NCI-H2081 (cell line): ENCODE measurements around the gene TMEM123.

ENCODE experiments used
- DNase-seq, 2 experiments: peaks; one replicate each; lab custom pipeline; 2025; lab: John Stamatoyannopoulos, UW

Gene TMEM123, protein sequence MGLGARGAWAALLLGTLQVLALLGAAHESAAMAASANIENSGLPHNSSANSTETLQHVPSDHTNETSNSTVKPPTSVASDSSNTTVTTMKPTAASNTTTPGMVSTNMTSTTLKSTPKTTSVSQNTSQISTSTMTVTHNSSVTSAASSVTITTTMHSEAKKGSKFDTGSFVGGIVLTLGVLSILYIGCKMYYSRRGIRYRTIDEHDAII

DNA sequence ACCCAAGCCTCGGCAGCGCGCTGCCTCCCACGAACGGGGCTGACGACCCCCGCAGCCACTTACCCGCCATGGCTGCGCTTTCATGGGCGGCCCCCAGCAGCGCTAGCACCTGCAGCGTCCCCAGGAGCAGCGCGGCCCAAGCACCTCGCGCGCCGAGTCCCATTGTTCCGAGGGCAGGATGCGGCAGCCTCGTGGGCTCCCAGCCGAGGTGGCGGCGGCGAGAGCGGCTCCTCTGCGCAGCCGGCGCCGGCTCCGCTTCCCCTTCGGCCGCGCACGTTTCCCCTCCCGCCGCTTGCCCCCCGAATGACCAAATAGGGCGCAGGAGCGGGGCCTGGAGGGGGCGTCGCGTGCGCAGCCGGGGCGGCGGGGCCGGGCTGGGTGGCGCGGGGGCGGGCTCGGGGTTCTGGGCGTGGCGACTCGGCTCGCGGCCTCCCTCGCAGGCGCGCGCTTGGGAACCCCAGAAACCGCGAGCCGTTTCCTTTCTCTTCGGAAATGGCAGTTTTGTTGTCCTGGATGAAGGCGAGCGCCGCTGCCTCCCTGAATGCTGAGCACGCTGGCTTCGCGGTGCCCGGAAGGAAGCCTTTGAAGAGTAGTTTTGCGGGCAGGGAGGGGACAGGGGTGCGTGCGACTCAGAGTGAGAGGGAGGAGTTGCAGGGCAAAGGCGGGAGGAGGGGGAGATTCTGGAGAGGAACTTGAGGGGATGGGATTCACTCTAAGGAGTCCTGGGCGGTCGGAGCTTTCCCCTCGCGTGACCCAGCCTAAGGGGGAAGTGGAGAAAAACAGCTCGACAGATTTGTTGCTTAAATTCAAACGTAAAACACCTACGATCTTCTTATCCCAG, at the start of gene TMEM123:
TMEM123 (minus strand) TSS at position 305 of the 841 bp plus-strand sequence; CDS start at position 163, 142 bp downstream.
- DNase-seq = peak; percentile 66 to 82

DNA sequence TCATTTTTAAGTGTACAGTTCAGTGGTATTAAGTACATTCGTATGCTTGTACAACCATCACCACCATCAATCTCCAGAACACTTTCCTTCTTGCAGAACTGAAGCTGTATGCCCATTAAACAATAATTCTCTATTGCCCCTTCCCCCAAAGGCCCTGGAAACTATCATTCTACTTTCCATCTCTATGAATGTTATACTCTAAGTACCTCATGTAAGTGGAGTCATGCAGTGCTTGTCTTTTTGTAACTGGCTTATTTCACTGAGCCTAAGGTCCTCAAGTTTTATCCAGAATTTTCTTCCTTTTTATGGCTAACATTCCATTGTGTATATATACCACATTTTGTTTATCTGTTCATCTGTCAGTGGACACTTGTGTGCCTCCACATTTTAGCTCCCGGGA, 48.3 kb upstream of the TMEM123 start:
- no peak for DNase-seq

- no peak for DNase-seq
Measured at GRCh38 chr11:102499931-102500330, 47.4 kb upstream of the TMEM123 start.

- DNase-seq = no peak
Measured at GRCh38 chr11:102499151-102499550, 46.6 kb upstream of the TMEM123 start.

GRCh38 chr11:102497061-102497460, 44.5 kb upstream of the TMEM123 start:
- DNase-seq = no peak

DNA sequence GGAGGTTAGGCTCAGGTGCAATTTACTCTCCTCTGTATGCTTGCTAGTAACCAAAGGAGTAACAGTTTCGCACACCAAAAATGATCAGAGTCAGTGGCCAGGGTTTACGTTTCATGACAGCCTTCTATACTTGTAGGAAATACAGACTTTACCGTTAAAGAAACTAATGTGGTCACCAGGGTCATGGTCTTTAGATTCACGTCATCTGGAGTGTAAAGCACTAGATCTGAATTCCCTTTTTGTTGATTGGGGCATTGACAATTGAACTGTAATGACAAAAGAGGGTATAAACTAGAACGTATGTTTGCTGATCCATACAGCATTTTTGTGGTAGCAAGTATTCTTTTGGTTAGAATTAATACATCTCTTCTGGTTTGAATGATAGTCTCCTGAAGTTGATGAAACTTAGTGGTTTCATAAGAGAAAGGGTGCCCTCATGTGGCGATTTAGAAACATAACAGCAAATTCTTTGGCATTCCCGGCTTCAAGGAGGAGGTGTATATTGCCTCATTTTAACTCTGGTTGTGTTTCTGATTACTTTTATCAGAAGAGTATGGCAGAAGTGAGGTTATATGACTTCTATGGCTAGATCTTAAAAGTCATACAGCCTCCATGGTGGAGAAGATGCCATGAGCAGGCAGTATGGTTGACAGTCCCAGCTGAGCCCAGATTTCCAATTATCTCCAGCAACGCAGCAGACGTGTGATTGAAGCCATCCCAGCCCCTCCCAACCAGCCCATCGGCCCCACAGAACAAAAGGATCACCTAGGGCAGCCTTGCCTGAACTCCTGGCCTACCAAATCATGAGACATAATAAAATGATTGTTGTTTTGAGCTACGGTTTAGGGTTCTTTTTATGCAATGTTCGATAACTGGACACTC, 42.8 kb upstream of the TMEM123 start:
- DNase-seq = peak; percentile 73 to 76

DNA sequence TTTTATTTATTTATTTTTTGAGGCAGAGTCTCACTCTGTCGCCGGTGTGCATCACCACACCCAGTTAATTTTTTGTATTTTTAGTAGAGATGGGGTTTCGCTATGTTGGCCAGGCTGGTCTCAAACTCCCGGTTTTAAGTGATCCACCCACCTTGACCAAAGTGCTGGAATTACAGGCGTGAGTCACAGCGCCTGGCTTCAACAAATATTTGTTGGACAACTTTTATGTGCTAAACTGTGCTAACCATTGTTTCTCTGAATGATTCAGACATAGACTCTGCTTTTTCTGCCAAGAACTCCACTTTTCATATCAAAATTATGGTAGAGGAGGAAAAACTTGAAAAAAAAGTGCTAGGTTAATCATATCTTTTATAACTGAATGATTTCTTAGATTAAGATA, 41.7 kb upstream of the TMEM123 start:
- no peak for DNase-seq

- no peak for DNase-seq
Measured at GRCh38 chr11:102493524-102493923, 41.0 kb upstream of the TMEM123 start.

DNA sequence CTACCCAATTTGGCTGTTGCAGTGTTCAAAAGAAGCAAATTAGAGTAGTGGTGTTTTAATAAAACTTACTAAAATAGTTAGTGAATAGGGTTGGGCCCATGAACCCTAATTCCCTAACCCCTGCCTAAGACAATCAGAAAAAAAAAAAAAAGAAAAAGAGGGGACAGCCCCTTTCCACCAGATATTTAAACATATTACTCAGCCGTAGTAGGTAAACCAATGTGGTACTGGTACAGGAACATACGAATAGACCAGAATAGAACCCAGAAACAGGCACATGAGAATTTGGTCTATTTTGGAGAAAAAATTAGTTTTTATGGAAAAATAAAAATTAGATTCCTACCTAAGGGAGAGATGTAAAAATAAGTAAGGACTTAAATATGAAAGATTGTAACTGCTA, 39.4 kb upstream of the TMEM123 start:
- no peak for DNase-seq

DNA sequence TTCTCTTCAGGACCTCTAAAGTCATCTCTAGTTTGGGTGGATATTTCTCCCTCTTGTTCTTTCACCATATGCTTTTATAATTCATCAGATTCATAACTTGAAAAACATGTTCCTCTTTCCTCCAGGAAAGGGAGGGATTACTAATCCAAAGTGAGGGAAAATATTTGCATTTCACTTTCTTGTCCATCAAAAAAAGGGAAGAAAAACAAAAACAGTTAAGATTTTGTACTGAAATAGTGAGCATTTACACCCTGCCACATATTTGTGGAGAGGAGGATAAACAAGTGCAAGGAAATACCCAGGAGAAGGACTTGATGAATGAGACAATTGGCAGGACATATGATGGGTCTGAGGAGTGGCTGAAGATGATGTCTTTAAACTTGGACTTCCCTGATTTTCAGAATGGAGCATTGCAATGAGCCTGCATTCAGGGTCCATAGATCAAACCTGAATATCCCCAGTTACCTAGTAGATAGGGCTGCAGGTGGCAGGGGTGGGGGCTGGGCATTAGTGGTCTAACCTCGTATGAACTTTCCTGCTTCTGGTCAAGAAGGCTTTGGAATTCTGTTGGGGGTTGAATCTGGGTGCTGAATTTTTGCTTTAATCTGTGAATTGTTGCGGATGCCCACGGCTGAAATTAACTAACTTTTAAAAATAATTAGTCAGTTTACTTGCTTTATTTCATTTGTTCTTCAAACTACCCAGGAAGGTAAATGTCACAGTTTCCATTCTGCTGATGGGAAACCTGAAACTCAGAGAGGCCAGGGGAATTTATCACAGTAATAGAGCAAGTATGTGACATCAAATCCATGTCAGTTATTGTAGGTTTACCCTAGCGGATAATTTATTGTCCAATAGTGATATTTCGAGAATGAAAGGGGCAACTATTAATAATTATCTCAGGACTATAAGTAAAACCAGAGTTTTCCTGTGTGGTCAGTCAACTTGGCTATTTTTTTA, 36.9 kb upstream of the TMEM123 start:
- no peak for DNase-seq

- no peak for DNase-seq
Measured at GRCh38 chr11:102488208-102488607, 35.6 kb upstream of the TMEM123 start.

DNA sequence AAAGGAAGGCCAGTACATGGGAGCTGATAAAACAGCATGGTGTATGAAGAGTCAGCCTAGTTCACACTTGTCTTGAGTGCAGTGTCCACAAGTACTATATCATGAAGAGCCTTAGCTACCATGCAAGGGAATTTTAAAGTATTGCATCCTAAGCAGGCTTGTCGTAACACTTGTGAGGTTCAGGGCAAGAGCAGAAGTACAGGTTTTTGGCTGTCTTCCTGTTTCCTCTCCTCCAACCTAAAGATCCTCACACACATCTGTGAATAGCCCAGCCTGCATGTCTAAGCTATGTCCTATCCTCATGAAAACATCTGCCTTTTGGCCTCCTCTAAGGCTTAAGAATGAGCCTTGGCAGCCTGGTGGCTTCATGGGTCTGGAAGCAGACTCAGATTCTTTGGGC, 34.6 kb upstream of the TMEM123 start:
- no peak for DNase-seq

- DNase-seq = no peak
Measured at GRCh38 chr11:102486584-102486983, 34.0 kb upstream of the TMEM123 start.

GRCh38 chr11:102485095-102485722, 32.6 kb upstream of the TMEM123 start:
- no peak for DNase-seq

DNA sequence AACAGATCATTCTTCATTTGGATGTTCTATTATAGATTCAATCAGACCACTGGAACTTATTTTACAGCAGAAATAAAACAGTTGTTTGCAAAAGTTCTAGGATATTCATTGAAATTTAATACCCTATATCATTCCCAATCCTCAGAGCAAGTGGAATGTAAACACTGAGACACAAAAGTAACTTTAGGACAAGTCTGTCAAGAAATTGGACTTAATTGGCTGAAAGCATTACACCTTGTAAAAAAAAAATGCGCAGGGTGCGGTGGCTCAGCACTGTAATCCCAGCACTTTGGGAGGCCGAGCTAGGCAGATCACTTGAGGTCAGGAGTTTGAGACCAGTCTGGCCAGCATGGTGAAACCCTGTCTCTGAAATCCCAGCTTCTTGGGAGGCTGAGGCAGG, 29.9 kb upstream of the TMEM123 start:
- no peak for DNase-seq

DNA sequence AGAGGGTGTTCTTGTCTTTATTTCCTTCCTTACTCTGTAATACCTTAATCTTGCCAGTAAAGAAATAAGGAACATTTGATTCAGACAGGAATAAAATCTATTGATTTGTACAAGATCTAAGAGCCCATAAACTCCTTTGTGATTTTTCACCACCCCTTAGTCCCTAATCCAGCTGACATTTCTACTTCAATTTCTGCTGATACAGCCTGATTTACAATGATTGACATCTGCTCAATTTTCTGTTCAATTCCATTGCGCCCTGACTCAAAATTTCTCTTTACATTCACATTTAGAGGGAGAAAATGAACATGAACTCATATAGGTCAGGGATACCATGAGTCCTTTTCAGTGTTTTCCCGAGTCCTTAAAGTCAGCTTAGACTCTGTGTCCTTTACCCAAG, 27.2 kb upstream of the TMEM123 start:
- DNase-seq = no peak

DNA sequence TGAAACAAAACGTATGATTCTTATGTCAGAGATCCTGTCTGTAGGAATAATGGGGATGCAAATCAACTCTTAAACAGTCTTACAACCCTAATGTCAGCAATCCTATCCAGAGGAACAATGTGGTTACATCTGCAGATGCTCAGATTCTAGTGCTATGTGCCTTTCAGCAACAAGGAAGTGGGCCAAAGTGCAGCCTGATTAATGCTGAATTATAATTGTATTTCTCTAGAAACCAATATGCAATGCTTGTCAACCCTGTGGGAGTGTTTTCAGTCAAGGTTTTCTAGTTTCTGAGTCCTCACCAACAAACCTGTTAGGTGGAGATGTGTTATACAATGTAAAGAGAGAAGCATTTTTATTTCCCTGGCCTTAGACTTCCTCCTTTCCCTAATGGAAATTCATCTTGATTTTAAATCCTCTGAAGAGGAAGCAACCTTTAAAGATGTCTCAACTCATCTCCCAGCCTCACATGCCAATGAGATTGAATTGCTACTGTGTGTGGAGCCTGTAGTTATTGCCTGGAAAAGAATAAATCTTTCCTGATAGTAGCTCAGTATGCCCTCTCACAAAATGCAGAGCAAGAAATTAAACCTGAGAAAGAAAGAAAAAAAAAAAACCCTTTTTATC, 26.2 kb upstream of the TMEM123 start:
- DNase-seq = no peak

- DNase-seq = peak; percentile 18 to 70
Measured at GRCh38 chr11:102476812-102477211, 24.2 kb upstream of the TMEM123 start.

DNA sequence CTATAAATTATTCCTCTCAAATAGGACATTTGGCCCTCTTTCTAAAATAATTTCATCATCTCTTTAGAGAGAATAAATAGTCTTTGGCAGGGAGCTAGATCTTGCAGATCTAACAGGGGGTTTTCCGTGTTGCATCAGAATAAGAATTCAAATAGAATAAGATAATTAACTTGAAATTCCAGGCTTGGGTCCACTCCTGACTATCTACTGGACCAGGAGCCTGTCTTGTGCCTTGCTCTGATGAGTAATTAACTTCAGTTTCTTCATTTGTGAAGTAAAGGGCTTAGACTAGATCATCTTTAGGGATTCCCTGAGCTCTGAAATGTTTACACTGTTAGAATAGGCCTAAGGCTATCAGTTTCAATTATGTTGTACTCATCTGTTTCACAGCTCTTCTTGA, 23.5 kb upstream of the TMEM123 start:
- no peak for DNase-seq

GRCh38 chr11:102473543-102473942, 21.0 kb upstream of the TMEM123 start:
- no peak for DNase-seq
